Ascending aorta (tissue), 2 donors: Measurements from ENCODE around the gene USP12. TPM values are rescaled to one million over a fixed set of nuclear protein-coding genes. Genes with fewer than 3 reads are reported as not detected.

Experiments
- DNase-seq, 2 donors: peaks; one replicate each; pipeline ENCODE4 v3.0.0-alpha.2; 2019; ENCODE audit warnings: low spot score in 2 of 2
- H3K27ac ChIP-seq, 2 donors: fragments of 200-600 bp; sonication (generic); one replicate each; pipeline ENCODE4 v1.5.1; 2016 to 2017; ENCODE audit warnings: mild to moderate bottlenecking in 1 of 2
- H3K27me3 ChIP-seq: fragments of 200-600 bp; sonication (generic); one replicate; pipeline ENCODE4 v1.5.1; 2017
- H3K36me3 ChIP-seq, 2 donors: fragments of 200-600 bp; sonication (generic); one replicate each; pipeline ENCODE4 v1.5.1; 2016
- H3K4me1 ChIP-seq, 2 donors: fragments of 200-600 bp; sonication (generic); one replicate each; pipeline ENCODE4 v1.5.1; 2016 to 2017; ENCODE audit warnings: mild to moderate bottlenecking in 1 of 2
- H3K4me3 ChIP-seq, 2 donors: fragments of 200-600 bp; sonication (generic); one replicate each; pipeline ENCODE4 v1.5.1; 2016 to 2017; ENCODE audit warnings: mild to moderate bottlenecking in 1 of 2
- H3K9me3 ChIP-seq, 2 donors: fragments of 200-600 bp; sonication (generic); one replicate each; pipeline ENCODE4 v1.5.1; 2016
- CTCF ChIP-seq, 3 experiments: fragments of 200-600 bp in 2 of 3; fragments of 450-650 bp in 1 of 3; sonication (generic) in 2 of 3; IDR thresholded peaks; one replicate each; pipeline ENCODE4 v1.5.1; 2016 to 2019; ENCODE audit warnings: antibody characterized with exemption in 3 of 3, mild to moderate bottlenecking in 1 of 3, moderate library complexity in 1 of 3
- intact Hi-C: fragments of 100-400 bp; cut with DNase I; formaldehyde crosslinking; loops from one replicate; pipeline ENCODE4 v1.15.1; 2023
- total RNA-seq: library from RNA; depleted of rRNA; stranded (reverse); fragments of >200 nt; gene quantifications from one replicate; pipeline ENCODE4 v1.1.0, GENCODE V29; 2016

USP12 gene
- total RNA-seq, 1 donor from 2014 or later: 8.7 TPM

- intact Hi-C loops: no loop called here
- Histone ChIP-seq H3K4me1 (peaks cover 0 to 24% of the 10 kb centered on the region in 2 donors), H3K4me3 (no peak overlapping the region), H3K36me3 (peaks cover 0 to 3% of the 10 kb centered on the region in 2 donors), H3K9me3 (no peaks in the 10 kb centered on the region), H3K27me3 (no peaks in the 10 kb centered on the region), H3K27ac (no peak overlapping the region)
- TF ChIP-seq CTCF (IDR thresholded peaks at IDR 0.05): no peak
- DNase-seq: no peak
These were observed 53.1 kb downstream of the USP12 start for GRCh38 chr13:27118428-27119054.

GRCh38 chr13:27117952-27118351 lies 53.7 kb downstream of the USP12 start:
- TF ChIP-seq CTCF (IDR thresholded peaks at IDR 0.05): no peak
- peaks cover 0 to 26% of the 10 kb centered on the region in 2 donors for H3K4me1 ChIP-seq
- H3K4me3 ChIP-seq: no peak overlapping the region
- DNase-seq: no peak
- H3K27me3 ChIP-seq: no peaks in the 10 kb centered on the region
- H3K36me3 ChIP-seq: peaks cover 0 to 3% of the 10 kb centered on the region in 2 donors
- intact Hi-C loops: no loop called here
- H3K27ac ChIP-seq: no peak overlapping the region
- no peaks in the 10 kb centered on the region for H3K9me3 ChIP-seq

- H3K27me3 ChIP-seq: no peaks in the 10 kb centered on the region
- TF ChIP-seq CTCF (IDR thresholded peaks at IDR 0.05): no peak
- intact Hi-C loops: no loop called here
- peaks cover 0 to 26% of the 10 kb centered on the region in 2 donors for H3K4me1 ChIP-seq
- H3K36me3 ChIP-seq: peaks cover 0 to 3% of the 10 kb centered on the region in 2 donors
- H3K27ac ChIP-seq: no peak overlapping the region
- H3K4me3 ChIP-seq: no peak overlapping the region
- no peaks in the 10 kb centered on the region for H3K9me3 ChIP-seq
- no peak for DNase-seq
These were observed 54.5 kb downstream of the USP12 start for GRCh38 chr13:27117158-27117557.

- intact Hi-C loops: no loop called here
- no peaks in the 10 kb centered on the region for H3K9me3 ChIP-seq
- no peak overlapping the region for H3K27ac ChIP-seq
- no peak overlapping the region for H3K4me3 ChIP-seq
- H3K36me3 ChIP-seq: peaks cover 0 to 3% of the 10 kb centered on the region in 2 donors
- H3K27me3 ChIP-seq: no peaks in the 10 kb centered on the region
- no peak for DNase-seq
- no peak for TF ChIP-seq CTCF (IDR thresholded peaks at IDR 0.05)
- H3K4me1 ChIP-seq: peaks cover 0 to 8% of the 10 kb centered on the region in 2 donors
These were observed 58.2 kb downstream of the USP12 start for GRCh38 chr13:27113436-27113835.

- intact Hi-C loops: no loop called here
- H3K4me1 ChIP-seq: peaks cover 0 to 5% of the 10 kb centered on the region in 2 donors
- H3K27me3 ChIP-seq: no peaks in the 10 kb centered on the region
- H3K4me3 ChIP-seq: no peak overlapping the region
- H3K27ac ChIP-seq: no peak overlapping the region
- no peak for DNase-seq
- H3K36me3 ChIP-seq: peaks cover 0 to 3% of the 10 kb centered on the region in 2 donors
- H3K9me3 ChIP-seq: no peaks in the 10 kb centered on the region
- no peak for TF ChIP-seq CTCF (IDR thresholded peaks at IDR 0.05)
These were observed 59.6 kb downstream of the USP12 start for GRCh38 chr13:27112006-27112405.
